Measurements from ENCODE around the gene ZNRF1. TPM values are rescaled to one million over a fixed set of nuclear protein-coding genes. Genes with fewer than 3 reads are reported as not detected.

Gene ZNRF1
- total and polyA plus RNA-seq, 2 of the 13 experiments (the other 11 are each of a cell fraction or from before 2014, with no cell fraction given): 43.9 to 58.7 TPM

DNA sequence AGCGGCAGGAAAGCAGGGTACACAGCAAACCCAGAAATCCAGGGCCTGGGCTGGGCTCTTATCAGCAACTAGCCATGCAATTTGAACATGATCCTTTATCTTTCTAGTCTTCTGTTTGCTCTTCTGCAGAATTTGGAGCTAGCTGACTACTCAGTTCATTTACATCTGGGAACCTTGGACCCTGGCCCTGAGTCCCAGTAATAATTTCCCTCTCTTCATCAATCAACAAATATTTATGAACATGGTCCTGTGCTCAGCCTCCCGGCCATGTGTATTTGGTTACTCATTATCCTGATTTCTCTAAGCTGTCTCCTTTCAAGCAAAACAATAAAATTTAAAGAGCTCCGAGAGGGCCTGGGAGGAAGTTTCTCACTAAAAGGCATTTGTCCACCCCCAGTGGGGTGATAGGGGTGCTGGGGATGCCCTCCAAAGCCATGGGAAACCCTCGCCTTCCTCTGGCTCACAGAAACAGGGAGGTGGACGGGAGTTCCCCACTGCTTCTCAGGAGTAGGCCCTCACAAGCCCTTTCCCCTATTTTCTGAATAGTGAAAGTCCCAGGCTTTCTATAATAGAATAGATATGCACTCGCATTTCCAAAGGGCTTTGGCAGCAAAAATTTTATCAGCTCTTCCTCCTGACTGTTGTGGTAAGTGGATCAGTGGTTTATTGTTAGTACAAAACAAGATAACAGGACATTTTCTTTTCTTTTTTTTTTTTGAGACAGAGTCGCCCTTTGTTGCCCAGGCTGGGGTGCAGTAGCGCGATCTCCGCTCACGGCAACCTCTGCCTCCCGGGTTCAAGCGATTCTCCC lies 7.0 kb upstream of the ZNRF1 start (continued):
- TF ChIP-seq, protein P1, sequence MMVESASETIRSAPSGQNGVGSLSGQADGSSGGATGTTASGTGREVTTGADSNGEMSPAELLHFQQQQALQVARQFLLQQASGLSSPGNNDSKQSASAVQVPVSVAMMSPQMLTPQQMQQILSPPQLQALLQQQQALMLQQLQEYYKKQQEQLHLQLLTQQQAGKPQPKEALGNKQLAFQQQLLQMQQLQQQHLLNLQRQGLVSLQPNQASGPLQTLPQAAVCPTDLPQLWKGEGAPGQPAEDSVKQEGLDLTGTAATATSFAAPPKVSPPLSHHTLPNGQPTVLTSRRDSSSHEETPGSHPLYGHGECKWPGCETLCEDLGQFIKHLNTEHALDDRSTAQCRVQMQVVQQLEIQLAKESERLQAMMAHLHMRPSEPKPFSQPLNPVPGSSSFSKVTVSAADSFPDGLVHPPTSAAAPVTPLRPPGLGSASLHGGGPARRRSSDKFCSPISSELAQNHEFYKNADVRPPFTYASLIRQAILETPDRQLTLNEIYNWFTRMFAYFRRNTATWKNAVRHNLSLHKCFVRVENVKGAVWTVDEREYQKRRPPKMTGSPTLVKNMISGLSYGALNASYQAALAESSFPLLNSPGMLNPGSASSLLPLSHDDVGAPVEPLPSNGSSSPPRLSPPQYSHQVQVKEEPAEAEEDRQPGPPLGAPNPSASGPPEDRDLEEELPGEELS (CRISPR knock-in tag; IDR thresholded peaks at IDR 0.05): peak; percentile 98
- TF ChIP-seq BRCA1 (CRISPR knock-in tag; IDR thresholded peaks at IDR 0.05) (0 out of 2 replicates have a peak, but pooled peaks have one; percentile 49), ZNF33B (CRISPR knock-in tag; IDR thresholded peaks at IDR 0.05) (no peak), ZNF543 (CRISPR knock-in tag; IDR thresholded peaks at IDR 0.05) (peak; percentile 52; the same call in 1 of the 2 replicates), ZNF451 (CRISPR knock-in tag; IDR thresholded peaks at IDR 0.05) (peak; percentile 21; the same call in 1 of the 2 replicates), FOXJ3 (CRISPR knock-in tag; IDR thresholded peaks at IDR 0.05; ENCODE audit: borderline replicate concordance) (peak; percentile 96), PITX1 (CRISPR knock-in tag; IDR thresholded peaks at IDR 0.05) (peak; percentile 82; the same call in 1 of the 2 replicates), MAFK (conservative IDR thresholded peaks at IDR 0.05 in 1 of 2, IDR thresholded peaks at IDR 0.05 in 1 of 2; ENCODE audit: low read length in 2 of 2) (peak; percentile 3 to 31; a peak in 1 of 4 replicates), ZNF468 (CRISPR knock-in tag; IDR thresholded peaks at IDR 0.05) (0 out of 2 replicates have a peak, but pooled peaks have one; percentile 64), ZNF564 (CRISPR knock-in tag; IDR thresholded peaks at IDR 0.05) (no peak), FOXP1 (IDR thresholded peaks at IDR 0.05) (no peak; the same call in 1 of the 2 replicates), FOXP1 (CRISPR knock-in tag; IDR thresholded peaks at IDR 0.05) (peak; percentile 93)
- TF ChIP-seq, protein P2, sequence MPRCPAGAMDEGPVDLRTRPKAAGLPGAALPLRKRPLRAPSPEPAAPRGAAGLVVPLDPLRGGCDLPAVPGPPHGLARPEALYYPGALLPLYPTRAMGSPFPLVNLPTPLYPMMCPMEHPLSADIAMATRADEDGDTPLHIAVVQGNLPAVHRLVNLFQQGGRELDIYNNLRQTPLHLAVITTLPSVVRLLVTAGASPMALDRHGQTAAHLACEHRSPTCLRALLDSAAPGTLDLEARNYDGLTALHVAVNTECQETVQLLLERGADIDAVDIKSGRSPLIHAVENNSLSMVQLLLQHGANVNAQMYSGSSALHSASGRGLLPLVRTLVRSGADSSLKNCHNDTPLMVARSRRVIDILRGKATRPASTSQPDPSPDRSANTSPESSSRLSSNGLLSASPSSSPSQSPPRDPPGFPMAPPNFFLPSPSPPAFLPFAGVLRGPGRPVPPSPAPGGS (CRISPR knock-in tag; IDR thresholded peaks at IDR 0.05): peak; percentile 81; the same call in 1 of the 2 replicates
- TF ChIP-seq, protein P3, sequence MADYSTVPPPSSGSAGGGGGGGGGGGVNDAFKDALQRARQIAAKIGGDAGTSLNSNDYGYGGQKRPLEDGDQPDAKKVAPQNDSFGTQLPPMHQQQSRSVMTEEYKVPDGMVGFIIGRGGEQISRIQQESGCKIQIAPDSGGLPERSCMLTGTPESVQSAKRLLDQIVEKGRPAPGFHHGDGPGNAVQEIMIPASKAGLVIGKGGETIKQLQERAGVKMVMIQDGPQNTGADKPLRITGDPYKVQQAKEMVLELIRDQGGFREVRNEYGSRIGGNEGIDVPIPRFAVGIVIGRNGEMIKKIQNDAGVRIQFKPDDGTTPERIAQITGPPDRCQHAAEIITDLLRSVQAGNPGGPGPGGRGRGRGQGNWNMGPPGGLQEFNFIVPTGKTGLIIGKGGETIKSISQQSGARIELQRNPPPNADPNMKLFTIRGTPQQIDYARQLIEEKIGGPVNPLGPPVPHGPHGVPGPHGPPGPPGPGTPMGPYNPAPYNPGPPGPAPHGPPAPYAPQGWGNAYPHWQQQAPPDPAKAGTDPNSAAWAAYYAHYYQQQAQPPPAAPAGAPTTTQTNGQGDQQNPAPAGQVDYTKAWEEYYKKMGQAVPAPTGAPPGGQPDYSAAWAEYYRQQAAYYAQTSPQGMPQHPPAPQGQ (CRISPR knock-in tag; IDR thresholded peaks at IDR 0.05; ENCODE audit: borderline replicate concordance): no peak
- TF ChIP-seq, protein P4, sequence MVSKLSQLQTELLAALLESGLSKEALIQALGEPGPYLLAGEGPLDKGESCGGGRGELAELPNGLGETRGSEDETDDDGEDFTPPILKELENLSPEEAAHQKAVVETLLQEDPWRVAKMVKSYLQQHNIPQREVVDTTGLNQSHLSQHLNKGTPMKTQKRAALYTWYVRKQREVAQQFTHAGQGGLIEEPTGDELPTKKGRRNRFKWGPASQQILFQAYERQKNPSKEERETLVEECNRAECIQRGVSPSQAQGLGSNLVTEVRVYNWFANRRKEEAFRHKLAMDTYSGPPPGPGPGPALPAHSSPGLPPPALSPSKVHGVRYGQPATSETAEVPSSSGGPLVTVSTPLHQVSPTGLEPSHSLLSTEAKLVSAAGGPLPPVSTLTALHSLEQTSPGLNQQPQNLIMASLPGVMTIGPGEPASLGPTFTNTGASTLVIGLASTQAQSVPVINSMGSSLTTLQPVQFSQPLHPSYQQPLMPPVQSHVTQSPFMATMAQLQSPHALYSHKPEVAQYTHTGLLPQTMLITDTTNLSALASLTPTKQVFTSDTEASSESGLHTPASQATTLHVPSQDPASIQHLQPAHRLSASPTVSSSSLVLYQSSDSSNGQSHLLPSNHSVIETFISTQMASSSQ (IDR thresholded peaks at IDR 0.05; ENCODE audit: low read depth): peak; percentile 87
- TF ChIP-seq, protein P4 (CRISPR knock-in tag; IDR thresholded peaks at IDR 0.05; ENCODE audit: borderline replicate concordance): peak; percentile 96
- TF ChIP-seq, protein P5, sequence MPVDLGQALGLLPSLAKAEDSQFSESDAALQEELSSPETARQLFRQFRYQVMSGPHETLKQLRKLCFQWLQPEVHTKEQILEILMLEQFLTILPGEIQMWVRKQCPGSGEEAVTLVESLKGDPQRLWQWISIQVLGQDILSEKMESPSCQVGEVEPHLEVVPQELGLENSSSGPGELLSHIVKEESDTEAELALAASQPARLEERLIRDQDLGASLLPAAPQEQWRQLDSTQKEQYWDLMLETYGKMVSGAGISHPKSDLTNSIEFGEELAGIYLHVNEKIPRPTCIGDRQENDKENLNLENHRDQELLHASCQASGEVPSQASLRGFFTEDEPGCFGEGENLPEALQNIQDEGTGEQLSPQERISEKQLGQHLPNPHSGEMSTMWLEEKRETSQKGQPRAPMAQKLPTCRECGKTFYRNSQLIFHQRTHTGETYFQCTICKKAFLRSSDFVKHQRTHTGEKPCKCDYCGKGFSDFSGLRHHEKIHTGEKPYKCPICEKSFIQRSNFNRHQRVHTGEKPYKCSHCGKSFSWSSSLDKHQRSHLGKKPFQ (CRISPR knock-in tag; IDR thresholded peaks at IDR 0.05; ENCODE audit: insufficient replicate concordance): peak; percentile 68

All from HepG2 (cell line).